ENCODE data around the gene ANKRD44.

ANKRD44 gene

DNA sequence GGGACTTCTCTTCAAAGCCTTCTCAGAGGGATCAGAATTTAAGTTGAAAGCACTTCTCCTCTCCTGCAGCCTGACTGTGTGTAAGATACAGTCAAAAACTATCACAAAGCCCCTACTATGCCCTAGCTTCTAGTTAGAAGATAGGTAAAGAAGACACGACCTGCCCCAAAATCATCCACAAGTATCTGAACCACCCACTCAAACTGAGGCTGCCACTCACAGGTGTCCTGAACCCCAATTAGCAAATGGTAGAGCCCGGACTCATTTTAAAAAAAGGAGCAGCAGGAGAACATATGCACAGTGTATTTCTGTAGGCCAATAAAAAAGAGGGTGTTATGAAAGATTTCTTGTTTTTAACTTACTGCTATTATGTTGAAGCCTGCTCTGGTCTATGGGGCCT lies 74.4 kb downstream of the ANKRD44 start:
- no peak for DNase-seq

DNA sequence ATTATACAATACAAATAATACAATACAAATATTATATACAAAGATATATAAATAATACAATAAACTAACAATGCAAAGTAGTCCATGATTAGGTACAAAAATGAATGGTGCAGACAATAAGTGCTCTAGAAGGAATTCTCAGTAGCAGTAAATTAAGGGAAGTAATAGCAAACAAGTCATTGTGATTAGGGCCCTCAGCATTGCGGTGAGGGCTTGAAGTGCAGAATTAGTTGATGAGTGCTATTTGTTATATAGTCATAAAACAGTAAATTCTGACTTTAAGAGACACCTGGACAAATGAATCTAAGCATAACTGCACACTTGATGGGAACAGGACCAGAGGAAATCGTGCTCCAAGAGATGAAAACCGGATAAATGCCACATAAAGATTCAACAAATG lies 74.9 kb downstream of the ANKRD44 start:
- no peak for DNase-seq

DNA sequence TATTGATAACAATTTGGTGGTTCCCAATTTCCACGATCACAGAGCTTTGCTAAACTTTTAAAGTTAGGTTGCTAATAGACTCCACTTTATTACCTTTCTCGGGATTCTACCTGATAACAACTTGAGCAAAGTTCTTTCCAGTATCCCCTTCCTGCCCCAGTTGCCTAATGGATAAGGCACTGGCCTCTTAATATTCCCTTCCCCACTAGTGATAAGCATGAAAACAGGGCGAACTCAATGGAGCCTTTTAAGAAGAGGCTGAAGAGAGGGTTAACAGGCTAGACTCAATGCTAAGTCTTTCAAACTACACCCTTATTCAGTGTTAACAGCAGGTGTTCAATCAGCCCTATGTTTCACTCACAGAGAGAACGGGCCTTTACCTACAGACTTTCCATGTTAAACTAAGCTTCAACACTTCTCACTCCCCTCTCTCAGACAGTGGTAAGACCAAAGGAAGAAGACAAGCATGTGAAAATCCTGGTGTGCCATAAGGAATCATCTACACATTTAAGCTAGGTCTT lies 75.8 kb downstream of the ANKRD44 start:
- no peak for DNase-seq

DNA sequence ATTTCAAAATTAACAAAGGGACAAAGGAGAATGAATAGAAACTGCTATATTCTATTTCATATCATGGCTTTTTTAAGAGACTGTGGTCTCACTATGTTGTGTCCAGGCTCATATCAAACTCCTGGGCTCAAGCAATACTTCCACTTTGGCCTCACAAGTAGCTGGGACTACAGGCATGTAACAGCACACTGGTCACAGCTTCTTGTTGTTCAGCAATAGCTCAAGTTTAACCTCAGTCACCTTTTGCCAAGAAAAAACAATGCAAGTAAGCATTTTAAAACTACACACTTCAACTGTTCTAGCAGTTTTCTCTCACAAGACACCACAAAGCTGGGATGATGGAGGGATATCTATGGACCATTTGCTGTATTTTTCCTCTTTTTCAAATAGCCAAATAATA lies 77.1 kb downstream of the ANKRD44 start:
- no peak for DNase-seq

DNA sequence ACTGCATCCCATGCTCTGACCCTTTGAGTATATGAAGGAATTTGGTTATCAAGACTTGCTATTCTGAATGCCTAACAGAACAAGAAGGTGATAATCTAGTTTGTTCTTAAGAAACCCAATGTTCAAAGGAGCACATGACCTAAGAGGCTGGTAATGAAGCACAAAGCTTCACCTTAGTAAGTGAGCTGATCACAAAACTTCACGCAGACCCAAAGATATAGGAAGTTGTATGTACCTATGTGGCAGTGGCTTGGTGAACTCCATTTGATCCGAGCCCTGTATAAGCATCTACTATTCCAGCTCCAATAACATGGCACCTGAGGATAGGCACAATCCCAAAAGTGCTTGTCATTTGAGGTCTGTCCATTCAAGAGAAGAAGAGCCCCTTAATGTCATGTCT lies 78.6 kb downstream of the ANKRD44 start:
- peak; percentile 31 for DNase-seq

DNA sequence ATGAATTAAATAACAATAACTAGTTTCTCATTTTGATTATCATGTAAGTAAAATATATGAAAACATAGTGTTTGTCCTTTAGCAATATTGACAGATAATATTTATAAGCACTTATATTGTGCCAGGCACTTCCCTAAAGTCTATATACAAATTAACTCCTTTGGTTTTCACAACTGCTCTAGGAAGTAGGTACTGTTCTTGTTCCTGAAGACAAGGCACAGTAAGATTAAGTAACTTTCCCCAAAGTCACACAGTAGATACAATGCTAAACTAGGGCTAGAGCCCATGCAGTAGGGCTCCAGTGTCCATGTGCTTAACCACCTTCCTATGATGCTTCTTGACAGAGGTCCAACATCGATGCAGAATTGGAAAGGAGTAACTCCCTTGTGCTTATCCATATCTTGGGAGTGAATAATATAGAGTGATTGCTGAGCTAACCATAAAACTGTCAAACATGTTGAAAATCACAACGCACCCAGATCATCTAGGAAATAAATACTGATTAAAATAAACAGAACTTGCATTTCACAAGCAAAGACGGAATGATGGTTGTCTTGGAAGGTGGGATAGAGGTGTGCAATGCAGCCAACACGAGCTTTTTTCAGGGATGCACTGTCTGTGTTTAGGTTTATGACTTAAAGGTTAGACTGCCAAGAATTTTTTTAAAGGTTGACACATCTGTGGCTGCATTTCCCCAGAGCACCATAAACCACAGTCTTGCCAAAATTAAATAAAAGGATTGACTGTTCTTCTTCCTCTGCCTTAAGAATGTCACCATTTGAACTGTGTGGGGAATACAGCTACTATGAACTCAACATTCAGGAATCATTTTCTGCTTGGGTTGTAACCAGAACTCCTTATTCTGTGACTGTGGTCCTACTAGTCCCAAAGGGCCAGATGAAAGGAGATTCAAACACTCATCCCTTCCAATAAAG lies 80.8 kb downstream of the ANKRD44 start:
- no peak for DNase-seq

DNA sequence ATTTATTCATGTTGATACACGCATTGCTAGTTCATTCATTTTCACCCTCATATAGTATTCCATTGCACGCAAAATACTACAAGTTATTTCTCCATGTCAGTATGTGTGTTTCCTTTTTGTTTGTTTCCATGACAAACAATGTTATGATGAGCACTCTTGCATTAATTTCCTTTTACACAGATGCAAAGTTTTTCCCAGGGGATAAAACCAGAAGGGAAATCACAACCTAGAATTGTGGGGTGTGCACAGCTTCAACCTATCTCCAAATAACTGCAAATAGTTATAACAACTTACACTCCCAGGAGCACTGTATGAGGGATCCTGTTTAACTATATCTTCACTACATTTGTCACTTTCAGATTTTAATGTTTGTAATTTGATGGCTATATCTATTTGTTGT lies 87.1 kb downstream of the ANKRD44 start:
- DNase-seq, result no peak

DNA sequence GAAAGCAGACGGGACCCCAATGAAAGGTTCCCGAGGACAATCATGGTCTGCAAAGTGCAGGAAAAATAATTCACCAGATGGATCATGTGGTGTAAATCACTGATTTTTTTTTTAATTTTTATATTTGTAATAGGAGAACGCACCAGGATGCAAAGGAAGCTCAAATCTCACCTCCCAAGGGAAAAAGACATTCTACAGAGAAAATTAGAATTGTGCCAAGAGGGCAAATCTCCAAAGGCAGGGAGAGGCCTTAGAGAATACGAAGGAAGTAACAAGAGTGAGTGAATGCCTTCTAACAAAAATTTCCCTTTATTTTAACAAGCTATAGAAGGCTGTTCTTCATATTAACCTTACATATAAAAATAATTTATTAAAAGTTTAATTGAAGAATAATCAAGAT lies 90.9 kb downstream of the ANKRD44 start:
- no peak for DNase-seq

DNA sequence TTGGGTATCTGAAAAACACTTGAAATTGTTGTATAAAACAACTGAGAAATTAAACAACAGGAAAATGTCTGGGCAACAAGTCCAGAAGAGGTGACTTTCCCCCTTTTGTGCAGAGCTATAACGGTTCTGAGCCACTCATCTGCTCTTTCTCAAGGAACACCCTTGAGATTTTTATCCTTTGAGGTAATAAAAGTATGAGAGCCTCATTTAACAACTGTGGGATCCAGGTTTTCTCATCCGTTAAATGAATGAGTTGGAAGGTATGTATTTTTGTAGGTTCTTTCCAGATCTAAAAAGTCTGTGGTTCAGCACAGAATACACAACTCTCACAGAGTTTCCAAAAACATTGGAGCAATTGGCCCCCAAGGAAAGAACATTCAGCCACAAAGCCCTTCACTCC lies 93.0 kb downstream of the ANKRD44 start:
- no peak for DNase-seq

DNA sequence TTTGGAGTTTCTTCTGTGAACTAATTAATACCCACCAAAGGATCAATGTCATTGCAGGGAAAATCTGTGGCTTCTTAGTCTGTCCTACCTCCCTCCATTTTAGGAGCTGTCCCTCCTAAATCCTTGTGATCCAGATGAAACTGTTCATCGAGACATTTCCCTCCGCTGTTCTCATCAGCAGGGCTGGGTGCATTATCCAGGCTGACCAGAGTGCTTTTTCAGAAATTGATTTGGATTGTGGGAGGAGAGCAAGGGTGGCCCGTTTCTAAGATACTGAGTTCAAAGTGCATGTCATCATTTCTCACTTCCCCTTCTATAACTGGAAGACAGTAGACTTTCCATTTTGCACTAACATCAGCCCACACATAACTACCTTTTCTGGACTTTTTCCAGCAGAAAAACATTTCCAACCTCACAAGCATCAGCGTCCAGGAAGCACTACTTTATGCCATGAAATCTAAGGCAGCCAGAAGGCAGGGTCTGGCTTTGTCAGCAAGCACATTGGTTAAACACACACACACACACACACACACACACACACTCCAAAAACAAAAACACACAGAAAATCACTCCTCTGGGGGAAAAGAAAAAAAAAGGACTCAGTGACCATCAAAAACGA lies 94.1 kb downstream of the ANKRD44 start:
- no peak for DNase-seq

DNA sequence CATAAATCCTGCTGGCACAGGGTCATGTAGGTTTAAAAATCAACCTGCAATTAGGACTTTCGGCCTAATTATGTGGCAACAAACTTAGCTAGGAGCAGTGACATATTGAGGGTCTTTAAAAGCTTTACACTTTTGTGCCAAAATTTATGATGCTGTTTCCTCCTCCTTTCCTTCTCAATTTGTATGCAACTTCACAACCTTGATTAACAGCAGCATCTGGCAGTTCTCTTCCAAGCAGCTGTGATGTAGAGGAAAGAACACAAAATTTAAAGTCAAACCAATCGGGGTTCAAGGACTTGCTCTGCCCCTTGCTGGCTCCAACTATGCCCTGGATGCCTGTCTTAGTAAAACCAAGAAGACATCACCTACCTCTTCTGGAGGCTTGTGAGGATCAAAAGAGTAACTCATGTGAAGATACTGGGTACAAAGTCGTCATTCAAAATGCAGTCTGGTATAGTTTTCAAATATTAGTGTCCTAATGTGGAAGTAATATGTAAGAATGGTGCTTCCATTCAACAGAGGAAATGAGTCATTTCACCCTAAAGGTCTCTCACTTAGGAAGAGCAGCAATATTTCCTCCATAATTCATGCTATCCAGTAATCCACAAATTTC lies 94.7 kb downstream of the ANKRD44 start:
- DNase-seq, result no peak

DNA sequence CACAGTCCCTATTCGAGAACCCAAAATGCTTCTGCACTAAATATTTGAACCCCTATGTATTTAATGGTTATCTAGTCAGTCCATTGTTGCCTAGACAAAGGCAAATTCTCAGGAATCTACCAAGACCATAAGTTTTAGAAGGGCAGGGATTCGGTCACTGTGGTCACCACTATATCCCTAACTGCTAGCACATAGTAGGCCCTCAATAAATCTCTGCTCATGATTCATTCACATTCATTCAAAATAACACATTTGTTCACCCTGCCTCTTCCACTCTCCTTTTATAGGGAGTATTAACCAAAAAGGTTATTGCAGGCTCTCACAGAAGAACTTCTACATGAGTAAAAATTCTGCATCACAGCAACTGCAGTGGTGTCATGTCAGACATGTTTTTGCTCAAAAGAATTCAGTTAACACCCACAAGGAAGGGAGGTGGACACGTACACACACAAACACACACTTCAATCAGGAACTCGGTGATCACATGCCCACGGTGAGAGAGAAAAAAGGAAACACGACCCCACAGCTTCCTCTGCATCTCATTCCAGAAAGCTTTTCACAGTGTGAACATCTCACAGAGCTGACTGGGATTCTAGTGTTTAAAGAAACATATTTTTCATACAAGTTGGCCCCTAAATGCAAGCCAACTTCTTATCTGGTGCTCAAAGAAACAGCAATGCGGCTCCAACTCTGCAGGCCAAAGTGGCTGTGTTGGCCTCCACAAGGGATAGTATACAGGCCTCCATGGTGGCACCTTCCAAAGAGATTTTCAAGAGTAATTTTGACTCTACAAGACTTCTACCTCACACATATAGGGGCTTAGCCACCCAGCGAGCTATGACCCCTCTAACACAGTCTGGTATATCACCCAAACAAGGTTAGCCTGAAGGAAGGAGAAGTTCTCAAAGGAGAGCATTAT lies 98.0 kb downstream of the ANKRD44 start:
- peak; percentile 59 for DNase-seq

DNA sequence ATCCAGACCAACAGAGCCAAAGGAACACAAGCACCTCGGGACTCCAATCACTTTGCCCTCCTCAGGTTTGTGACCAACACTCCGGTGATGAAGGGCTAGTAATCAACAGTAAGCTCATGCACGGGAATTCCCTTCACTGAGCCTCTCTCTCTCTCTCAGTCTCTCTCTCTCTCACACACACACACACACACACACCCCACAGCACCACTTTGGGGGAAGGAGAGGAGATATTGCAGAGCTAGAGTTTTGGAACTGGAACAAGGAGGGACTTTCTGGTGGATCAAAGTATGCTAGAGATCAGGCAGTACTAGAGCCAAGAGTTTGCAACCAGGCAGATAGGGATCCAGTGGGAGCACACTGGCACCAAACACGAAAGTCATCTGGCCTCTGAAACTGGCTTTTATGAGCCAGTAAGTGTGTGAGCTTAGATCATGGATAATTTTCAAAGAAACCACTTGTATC lies 98.7 kb downstream of the ANKRD44 start:
- DNase-seq, result no peak

DNA sequence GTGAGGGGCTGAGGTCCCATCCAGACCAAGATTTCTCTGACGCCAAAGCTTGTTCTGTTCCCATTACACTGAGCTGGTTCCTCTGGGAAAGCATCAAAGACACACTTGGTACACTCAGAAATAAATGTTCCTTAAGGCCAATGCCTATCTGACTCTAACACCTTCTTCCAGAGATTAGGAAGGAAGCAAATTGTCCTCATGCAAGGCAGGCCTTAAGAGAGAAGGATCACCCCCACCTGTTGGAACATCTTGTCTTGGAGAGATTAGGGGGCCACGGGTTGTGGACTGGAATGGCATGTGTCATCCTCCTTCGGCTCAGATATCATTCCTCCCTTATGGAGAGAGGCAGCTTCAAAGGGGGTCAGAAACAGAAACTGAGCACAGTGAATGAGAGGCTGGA lies 100.2 kb downstream of the ANKRD44 start:
- no peak for DNase-seq

DNA sequence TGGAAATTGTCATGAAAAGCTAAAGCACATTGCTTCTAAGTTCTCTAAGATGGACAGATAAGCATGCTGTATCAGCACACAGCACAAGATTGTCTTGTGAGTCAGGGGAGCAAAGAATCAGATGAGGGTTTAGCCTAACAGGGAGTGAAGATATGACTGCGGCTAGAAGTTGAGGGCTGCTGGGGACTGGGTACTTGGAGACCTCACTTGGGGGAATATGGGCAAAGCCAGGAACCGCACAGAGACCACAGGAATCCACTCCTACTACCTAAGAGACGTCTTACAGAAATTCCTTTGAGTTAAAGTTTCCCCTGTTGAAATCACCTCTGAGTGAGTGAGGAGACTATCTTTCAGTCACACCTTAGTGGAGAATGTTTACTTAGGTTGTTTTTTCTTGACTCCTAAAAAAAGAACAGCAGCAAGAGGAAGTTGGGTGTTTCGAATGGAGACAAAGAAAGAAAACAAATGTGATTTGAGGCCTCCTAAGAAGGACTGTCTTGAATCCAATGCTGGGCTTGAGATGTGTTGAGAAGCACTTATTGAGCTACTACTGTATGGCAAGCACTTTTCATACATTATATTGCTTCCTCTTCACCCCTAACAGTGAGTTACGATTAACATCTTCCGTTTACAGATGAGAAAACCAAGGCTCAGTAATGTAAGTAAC lies 100.7 kb downstream of the ANKRD44 start:
- DNase-seq, result peak; percentile 48

DNA sequence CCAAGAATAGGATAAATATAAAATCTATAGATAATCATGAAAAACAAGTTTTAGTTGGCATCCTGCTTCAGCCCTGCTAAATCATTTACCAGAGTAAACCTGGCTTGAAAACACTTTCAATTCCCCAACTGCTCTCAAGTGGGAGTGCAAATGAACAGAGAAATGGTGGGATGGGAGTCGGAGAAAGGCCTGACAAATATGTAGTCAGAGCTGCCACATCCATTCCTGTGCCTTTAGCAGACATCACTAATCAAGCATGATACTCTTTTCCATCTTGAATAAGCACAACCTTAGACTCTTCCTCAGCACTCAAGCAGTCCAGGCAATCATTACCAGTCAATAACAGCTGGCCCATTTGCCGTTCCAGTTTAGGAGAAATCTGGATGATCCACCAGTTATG lies 101.3 kb downstream of the ANKRD44 start:
- no peak for DNase-seq

DNA sequence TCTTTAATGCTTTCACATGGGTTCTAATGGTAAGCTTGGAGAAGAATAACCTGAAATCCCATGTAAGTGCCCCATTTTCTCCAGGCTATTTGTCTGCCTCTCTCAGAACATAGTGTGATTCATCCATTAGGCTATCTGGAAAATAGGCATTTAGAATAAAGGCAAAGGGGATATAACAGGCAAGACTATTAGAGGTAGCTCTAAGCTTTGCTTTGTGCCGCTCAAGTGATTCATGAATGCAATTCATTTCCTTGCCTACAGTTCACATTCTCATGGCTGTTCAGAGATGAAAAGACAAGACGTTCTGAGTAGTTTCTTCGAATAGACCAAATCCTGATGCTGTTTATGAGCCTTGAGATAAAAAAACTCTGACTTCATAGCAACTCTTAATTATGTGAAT lies 101.7 kb downstream of the ANKRD44 start:
- no peak for DNase-seq

DNA sequence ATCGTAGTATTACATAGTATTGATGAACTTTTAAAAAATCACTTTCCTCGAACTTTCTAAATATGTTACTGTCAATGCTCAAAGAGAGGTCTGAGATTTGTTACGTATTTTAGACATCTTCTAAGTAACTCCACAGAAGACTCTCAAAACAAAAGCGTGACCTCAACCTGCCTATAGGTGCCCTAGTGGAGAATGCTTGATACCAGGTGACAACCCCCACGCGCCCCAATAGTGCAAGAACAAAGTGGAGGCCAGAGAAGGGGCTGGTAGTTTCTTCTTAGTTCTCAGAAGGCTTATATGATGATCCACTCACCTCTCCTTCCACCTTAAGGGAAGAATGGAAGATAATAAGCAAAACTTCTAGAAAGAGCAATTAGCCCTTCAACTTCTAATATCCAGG lies 102.6 kb downstream of the ANKRD44 start:
- peak; percentile 28 for DNase-seq

DNA sequence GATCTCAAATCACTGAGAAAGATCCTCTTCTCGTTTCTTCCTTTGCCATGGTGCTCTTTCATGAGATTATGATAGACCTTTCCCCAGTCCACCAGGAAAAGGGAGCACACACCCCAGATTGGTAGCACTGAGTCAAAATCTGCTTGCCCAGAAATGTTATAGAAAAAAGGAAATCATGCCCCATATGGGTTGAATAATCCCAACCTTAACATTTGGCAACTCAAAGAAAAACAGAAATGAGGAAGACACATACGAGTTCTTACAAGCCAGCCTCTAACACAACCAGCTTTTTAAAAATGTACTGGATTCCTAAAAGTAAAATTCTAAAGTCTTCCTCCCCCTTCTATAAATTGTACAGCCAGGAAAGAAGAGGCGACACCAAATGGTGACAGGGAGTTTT lies 103.0 kb downstream of the ANKRD44 start:
- DNase-seq, result no peak

DNA sequence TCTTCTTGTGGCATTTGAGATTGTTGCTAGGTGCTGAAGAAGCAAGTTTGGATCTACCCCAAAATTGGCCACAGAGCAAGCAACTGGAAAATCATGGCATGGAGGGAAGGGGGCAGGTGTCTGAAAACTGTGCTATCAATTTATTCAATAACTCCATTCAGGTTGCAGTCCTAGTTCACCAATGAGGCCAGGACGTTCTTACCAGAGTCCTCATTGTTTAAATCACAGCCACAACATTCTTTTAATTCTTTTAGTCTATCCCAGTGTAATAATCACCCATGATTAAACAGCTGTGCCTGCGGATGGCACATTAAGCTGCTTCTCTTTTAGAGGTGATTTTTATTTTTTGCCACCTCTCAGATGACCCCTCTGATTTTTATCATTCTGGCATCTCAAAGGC lies 103.5 kb downstream of the ANKRD44 start:
- no peak for DNase-seq

DNA sequence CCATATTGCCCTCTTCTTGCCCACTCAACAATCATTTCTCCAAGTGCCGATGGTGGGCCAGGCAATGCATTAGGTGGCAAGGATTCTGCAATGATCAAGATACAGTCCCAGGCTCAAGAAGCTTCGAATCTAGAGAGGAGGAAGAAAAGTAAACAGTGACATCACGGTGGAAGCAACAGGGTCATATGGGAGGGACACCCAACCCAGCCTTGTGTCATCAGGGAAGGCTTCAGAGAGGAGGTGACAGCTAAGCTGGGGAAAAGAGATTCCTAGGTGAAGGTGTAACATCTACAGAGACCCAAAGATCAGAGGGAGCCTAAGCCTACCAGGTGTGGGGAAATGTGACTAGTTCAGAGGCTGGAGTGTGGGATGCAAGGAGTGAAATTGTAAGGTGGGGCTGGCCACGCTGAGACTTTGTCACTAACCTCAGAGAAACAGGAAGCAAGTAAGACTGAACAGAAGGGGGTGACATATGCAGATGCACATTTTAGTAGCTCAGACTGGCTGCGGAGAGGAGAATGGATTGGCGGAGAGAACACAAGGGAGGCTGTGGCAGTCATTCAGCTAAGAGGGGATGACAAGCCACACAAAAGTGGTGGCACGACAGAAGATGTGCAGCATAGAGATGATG lies 104.9 kb downstream of the ANKRD44 start:
- peak; percentile 77 for DNase-seq

All from CD4-positive, alpha-beta T cell treated with Interleukin-17A for 4 hours (primary cell).